ENCODE data around the gene ANKH.

ANKH gene

DNA sequence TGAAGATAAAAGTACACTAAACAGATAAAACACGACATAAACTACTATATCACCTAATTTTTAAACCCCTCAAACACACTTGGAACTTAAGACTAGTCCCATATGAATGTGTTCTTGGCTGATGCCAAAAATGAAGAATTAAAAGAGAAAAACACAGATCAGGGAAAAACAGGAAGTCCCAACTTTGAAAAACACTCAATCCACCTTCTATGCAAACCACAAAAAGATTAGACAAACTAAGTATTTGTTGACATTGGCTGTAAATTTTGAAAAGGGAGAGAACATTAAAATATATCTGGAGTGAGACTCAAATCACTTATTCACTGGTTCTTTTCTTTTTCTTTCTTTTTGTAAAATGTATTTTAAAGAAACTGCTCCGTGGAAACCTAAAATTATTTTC, 81.4 kb downstream of the ANKH start:
- DNase-seq (ENCODE audit: low read depth) = no peak

DNA sequence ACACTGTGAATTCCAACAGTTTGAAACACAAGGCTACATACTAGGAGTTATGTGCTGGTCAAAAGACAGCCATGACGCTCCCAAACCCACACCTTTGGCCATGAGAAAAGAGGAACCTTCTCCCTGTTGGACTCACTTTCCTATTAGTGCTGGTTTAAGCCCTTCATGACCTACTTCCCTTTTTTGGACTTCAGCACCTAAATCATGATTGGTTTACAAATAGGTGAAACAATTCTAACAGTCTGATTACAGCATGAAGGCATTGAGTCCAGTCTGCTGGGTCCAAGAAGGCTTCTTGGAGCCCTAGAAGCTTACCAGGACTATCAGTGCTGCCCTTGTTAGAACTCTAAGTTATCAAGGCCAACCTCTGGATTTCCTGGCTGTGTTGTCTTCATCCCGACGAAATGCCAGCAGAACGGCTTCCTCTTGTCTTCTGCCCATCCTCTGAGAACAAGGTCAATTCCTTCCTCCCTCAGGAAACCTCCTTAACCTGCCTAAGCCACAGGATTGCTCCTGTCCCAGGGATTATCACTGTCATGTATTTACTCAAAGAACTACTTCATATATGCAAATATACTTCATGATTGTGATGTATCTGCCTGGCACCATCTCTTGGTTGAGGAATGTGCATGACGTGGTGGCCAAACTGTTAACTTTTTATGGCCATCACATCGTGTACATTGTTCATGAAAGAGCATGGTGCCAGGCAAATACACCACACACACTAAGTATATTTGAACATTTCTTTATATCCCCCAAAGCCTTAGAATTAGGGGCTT, 83.6 kb downstream of the ANKH start:
- DNase-seq (ENCODE audit: low read depth) = no peak

DNA sequence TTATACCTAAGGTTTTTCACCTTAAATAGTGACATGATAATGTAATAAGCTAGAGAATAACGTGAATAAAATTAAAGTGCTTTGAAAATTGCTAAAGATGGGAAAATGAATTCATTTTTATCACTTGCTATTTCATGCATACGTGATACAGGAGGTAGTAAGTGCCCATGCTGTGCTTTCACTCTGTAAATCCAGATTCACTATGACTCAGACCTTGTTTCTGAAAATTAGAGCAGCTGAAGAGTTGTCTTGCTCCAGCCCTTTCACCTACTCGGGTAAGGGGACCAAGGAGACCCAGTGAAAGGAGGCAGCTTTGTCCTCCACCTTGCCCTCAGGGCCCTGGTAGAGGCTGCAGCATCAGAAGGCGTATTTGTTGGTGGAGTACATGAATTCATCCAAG, 87.9 kb downstream of the ANKH start:
- no peak for DNase-seq (ENCODE audit: low read depth)

DNA sequence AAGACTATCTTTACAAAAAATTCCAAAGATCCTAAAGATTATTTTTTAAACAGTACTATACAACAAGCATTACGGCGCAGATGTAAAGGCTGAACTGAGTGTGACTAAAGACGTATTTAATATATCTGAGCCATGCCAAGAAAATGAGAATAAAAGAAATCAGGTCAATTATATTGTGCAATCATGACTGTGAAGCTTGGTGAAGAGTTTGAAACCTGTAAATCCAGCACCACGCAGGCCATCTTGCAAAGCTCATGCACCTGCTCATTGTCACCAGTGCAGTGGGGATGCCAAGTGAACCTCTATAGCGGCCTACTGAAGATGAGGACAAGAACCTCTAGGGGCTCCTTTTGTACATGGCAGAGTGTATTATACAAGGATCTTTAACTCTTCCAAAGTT, 89.0 kb downstream of the ANKH start:
- DNase-seq (ENCODE audit: low read depth) = no peak

DNA sequence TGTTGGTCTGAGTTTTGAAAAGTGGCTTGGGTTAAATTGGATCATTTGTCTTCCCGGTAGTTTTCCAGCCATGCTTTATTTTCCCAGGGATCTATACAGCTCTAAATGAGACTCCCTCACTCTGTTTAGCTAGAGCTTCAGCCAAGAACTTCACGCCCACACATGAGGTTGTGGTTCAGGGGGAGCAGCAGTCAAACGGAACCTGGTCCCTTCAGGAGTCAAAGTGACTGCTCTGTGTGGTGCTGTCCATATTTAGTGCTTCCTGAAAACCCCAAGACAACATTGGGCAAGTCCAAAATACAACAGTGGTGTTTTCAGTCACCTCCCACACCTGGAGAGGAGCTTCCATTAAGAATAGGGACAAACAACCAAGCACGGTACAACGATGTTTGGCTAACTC, 90.5 kb downstream of the ANKH start:
- no peak for DNase-seq (ENCODE audit: low read depth)

DNA sequence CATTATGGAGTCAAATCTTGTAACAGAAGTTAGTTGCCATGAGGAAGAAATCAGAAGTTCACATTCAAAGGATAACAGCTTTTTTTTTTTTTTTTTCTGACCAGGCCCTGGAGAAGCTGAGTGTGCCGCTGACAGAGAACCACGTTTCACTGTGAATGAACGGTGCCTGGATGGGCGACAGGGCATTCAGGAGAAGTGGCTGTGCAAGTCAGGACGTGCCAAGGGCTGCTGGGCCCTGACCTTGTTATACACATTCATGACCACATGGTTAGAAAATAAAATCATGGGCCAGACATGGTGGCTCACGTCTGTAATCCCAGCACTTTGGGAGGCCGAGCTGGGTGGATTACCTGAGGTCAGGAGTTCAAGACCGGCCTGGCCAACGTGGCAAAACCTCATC, 91.6 kb downstream of the ANKH start:
- no peak for DNase-seq (ENCODE audit: low read depth)

DNA sequence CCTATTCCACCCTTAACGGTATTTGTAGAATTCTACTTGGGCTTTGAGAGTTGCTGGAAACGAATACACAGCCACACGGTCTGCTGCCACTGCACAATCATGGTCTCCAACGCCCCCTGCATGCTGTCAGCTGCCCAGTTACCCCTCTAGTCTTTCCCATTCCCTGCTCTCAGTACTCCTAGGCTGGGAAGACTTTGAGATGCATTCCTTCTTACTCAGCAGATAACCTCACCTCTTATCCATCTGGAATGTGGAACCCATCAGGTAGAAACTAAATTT, 92.8 kb downstream of the ANKH start:
- no peak for DNase-seq (ENCODE audit: low read depth)

DNA sequence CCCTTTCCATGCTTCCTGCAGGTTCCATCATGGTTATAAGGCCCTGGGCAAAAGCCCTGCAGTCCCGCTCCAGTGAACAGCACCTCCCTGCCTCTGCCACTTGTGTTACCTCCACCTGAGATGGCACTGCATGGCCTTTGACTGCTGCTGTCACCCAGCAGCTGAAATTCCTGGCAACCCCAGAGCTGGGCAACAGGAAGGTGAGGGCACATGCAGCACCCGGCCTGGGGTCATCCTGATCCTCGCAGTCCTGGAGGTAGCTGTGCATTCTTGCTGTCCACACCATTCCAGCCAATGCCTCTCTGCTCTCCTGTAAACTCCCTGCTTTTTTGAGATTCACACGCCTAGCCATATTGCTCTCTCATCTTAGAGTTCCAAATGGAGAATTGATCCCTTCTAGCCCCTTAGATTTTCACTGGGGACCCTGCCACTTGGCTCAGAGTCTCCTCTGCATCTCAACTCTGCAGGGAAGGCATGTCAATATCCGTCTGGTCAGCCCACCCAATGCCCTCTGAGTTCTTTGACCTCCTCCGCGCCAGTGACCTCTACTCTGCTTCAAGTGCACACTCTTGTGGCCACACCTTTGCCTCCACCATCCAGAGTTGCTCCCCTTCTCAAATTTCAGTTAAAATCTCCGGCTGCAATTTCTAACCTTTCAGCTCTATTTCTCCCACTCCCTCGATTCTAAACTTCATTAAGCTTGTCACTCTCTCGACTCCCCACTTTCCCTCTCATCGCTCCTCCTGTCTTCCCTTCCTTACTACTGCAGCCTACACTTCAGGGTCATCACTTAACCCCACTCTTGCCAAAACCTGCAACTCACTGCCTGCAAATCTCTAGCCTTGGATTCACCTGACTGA, 93.4 kb downstream of the ANKH start:
- DNase-seq (ENCODE audit: low read depth) = no peak

DNA sequence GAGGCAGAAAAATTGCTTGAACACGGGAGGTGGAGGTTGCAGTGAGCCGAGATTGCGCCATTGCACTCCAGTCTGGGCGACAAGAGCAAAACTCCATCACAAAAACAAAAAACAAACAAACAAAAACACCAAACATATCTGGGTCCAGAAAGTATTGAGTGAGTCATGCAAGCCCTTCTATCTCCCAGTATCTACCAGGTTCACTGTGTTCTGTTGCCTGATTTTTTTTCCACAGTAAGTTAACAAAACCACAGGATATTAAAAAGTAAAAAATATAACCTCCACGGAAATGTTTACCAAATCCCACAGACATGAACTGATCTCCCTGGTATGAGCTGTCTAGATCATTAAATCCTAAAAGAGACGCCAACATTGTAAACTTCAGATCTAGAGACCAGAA, 94.4 kb downstream of the ANKH start:
- DNase-seq (ENCODE audit: low read depth) = no peak

DNA sequence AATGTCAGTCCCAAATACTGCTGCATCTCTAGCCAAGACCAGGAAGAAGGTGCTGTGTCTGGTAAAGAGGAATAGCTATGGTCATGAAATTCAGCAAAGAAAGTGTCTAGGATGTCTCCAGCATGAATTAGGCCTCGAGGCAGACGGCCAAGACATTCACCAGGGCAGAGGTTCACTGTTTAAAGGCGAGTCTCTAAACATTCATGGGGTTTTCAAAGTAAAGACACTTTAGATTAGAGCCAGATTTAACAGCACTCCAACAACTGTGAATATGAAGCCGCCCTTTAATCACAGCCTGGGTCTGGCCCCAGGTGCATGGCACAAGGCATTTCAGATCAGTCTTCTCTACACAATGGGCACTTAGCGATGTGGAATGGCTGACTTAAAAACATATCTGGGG, 95.0 kb downstream of the ANKH start:
- no peak for DNase-seq (ENCODE audit: low read depth)

DNA sequence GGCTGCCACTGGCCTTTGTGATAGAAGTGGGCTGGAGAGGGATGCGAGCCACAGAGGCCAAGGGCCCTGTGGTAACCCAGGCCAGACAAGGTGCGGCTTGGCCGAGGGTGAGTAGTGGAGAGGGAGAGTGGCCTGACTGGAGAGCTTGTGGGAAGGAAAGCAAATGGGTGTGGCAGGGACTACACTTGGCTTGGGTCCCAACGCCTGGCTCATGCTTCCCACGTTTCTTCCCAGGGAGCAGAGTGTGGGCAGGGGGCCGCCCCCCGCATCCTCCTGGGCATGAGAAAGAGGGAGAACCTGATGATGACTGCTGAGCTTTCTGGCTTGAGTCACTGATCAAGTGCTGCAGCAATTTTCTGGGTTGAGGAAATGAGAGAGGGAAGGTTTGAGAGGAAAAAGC, 95.7 kb downstream of the ANKH start:
- no peak for DNase-seq (ENCODE audit: low read depth)

DNA sequence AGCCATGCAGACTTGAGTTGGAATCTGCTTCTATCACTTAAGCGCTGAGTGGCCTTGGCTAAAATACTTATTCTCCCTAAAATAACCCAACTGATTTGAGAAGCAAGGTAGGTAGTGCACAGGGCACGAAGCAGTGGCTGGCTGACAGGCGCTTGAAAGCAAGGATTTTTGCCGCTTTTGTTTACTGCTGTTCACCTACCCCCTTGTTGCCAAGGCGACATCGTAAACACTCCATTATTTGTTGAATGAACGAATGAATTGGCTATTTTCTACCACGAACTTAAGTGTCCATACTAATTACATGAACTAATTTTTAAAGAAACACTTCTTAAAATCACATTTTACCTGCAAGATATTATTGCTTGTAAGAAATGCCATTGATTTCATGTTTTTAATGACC, 98.0 kb downstream of the ANKH start:
- DNase-seq (ENCODE audit: low read depth) = no peak

DNA sequence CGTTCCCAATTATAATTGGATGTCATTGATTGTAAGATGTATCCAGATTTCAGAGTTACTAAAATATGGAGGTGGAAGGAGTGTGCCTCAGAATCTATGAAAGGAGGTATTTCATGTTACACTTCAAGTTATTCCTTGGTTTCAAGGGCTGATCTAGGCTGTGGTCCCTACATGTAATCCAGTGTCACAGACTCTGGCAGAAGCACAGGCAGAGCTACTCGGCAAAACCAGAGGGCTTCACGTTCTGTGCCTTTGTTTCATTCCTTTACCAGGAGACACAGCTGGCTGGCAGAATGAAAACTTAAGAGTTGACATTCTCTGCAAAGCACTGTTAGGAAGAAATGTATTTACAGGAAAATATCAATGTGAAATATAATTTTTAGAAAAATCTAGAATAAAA, 99.6 kb downstream of the ANKH start:
- DNase-seq (ENCODE audit: low read depth) = no peak

DNA sequence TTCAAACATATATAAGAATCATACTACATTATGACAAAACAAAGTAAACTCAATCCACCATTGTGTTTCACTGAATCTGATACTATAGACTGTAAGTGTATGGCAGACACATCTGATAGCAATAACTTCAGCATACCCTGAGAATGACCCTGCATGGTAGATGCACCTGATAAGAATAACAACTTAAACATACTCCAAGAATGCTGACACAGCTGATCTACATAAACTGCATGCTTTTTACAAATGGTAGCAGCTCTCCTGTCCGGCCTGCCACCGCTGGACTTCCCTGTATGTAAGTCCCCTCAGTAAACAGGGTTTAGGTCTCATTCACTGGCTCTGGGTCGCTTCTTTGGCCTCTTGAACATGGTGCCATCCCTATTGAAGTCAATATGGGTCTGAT, 100.4 kb downstream of the ANKH start:
- DNase-seq (ENCODE audit: low read depth) = no peak

DNA sequence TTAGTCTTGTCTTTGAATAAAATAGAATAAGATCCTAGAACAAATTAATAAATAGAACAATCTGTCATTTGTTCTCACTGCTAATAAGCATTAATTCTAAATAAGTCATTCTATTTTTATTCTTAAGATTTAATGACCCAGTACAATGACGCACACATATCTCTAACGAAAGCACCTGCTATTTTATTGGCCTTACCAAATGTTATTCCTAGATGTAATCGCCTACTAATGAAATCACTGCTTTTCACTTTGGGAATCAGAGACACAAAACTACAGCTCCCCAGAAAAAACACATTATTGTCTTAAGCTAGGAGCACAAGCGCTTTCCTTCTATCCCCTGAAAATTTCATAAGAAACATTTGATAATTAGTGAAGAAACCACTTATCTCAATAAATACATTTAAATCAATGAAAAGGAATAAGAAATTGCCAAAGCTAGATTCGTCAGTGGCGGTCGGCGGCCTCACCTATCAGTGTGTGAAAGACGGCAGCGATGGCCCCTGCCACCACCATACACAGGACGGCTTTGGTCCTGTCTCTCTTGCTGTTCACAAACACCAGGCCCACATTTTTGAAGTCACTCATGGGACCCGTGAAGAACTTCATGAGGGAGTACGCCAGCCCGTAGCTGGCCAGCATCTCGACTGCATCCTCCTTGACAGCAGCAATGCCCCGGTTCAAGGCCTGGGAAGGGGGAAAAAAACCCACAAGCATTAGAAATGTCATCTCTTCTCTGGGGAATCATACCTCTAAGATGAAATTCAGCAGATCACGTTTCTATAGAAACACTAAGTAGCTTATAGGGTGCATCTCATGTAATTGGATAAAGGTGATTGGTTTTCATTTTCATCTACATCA, 102.8 kb downstream of the ANKH start:
- DNase-seq (ENCODE audit: low read depth) = no peak

DNA sequence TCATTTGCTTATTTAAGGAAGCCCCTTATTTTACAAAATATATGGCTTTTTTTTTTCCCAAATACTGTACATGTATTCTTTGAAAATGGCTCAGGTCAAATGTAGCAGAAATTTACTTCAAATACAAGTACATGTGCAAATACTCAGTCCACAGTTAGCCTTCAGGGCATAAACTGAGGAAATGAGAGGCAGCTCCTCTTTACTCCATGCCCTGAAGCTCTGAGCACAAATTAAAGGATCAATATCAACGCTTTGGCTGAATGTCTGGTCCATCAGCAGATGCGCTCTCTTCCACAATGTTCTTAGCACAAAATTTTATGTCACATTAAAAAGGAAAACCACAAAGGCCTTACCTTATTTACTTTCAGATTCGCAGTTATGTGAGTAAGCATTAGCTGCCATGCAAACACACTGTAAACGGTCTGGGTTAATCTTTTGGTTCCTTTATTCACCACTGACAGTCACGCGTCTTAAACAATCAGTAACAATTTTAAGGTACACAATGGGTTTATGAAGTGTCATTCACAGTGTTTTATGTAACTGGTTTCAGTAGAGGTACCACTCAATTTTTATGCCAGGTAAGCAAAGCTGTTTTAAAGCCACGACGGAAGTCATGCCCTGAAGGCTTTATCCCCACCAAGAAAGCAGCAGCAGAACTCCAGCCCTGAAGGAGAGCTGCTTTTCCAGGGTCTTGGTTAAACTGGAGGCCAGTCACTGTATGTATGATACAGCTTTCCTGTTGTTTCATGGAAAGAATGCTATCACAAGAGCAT, 103.7 kb downstream of the ANKH start:
- no peak for DNase-seq (ENCODE audit: low read depth)

DNA sequence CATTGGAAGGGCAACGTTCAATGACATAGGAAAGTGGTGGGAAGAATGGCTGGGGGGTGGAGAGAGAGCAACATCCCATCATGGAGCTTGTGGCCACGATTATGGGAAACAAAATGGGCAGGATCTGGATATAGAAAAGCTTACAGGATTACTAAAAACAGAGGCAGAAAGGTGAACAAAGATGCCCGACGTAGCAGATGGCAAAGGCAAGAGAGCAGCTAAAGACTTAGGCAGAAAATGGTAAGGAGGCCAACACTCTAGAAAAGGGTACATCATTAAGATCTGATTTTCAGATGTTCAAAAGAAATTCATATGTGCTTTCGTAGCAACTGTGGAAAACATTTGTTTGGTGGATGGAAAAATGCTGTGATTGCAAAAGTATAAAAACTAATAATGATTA, 104.5 kb downstream of the ANKH start:
- DNase-seq (ENCODE audit: low read depth) = no peak

DNA sequence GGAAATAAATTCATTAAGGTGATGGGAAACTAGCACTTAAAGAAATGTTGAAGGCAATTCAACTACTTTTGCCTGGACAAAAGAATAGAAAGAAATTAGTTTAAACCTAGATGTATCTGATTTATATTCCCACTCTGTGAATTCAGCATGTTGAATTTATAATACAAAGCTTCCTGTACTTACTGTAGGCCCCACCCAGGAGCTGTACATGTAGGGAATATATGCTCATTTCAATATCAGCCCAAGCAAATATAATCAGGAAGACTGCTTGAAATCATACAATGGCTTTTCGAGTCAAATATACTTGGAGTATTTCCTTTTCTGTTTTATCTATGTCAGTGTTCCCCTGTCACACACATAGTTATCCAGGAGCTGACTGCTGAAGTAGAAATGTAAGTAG, 105.0 kb downstream of the ANKH start:
- no peak for DNase-seq (ENCODE audit: low read depth)

DNA sequence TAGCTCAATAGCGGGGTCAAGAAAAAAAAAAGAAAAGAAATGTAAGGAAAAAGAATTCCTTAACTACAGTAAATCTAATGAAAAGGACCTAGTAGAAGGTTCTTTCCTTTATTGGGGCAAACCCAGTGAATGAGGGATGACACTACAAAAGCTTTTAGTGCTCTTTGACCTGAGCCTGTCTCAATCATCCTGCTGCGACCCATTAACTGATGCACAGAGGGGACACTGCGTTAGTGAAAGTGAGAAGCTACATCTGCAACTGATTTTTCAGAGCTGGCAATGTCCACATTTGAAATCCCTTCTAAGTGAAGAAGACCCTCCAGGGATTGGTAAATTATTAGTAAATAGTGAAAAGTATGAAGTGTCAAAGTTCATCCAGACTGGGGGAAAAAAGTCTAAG, 106.0 kb downstream of the ANKH start:
- no peak for DNase-seq (ENCODE audit: low read depth)

DNA sequence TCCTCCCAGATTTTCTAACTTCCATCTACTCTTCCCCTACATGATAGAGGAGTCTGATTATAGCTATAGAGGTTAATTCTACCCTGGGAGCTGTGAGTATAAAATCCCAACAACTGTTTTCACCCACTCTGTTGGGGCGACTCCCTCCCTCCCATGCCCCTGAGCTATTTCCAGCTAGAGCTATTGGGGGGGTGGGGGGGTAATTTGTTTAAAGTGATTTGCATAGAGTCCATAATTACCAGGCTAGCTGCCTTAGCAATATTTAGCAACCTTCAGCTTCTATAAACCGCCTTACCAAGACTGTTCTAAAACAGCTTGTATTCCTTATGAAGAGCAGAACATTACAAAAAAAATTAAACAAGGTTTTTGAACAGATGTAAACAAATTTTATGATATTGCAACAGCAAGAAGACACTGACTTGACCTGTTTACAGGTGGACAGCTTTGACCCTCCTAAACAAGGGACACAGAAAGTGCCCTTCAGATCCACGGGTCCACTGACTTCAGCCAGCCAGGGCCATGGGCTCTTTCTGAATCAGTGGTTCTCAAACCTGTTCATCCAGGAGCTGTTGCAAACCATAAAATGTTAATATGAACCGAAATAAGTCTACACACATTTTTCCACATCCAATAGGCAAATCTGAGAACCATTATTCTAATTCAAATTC, 108.9 kb downstream of the ANKH start:
- DNase-seq (ENCODE audit: low read depth) = no peak

DNA sequence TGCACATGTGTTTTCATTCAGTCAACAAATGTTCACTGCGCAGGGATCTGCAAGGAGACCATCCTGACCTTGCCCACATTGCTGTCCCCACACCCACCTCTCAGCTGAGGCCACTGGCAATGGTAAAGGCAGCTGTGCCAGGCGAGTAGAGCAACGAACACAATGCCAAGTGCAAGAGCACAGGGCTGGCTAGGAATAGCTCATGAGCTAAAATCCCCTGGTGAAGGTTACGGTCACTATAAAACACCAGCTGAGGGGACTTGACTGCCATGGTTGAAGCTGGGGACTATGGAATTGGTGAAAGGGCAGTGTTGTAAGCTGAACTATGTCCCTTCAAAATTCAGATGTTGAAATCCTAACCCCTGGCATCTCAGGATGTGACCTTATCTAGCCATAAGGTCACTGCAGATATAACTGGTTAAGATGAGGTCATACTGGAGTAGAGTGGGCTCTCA, 111.0 kb downstream of the ANKH start:
- no peak for DNase-seq (ENCODE audit: low read depth)
